ENCODE measurements around the gene GPR65. TPM values are rescaled to one million over a fixed set of nuclear protein-coding genes. Genes with fewer than 3 reads are reported as not detected.
"Not testable (repeated sequence)": the region's sequence is repeated elsewhere in the genome, so short reads cannot be mapped to it uniquely, and the experiment has no call there.

GPR65 gene
- polyA plus RNA-seq, 2 of the 4 experiments (the other 2 are of a cell fraction), result 0.03 TPM; not detected in 1

- POLR2A ChIA-PET, result no interaction called here
- Histone ChIP-seq H3K27ac (no peak overlapping the region), H3K4me2 (no peak overlapping the region), H3K4me3 (no peak overlapping the region), H3K4me1 (no peaks in the 10 kb centered on the region), H3K9me3 (no peaks in the 10 kb centered on the region)
- CTCF ChIA-PET, result interaction anchor here (1.5 to 3.0 kb wide), 2 partner anchors 8 to 151 kb away, joined by 3 to 9 read pairs; no protein-coding TSS in a partner anchor
- 82% methylated on average over 2 of the region's 2 CpGs for WGBS (ENCODE audit: missing lambda C conversion rate)
- ATAC-seq (no peak), FAIRE-seq (no peak), DNase-seq (ENCODE audit: low read depth in 1 of 2, low spot score in 1 of 2) (no peak)
- TF ChIP-seq, protein P1, sequence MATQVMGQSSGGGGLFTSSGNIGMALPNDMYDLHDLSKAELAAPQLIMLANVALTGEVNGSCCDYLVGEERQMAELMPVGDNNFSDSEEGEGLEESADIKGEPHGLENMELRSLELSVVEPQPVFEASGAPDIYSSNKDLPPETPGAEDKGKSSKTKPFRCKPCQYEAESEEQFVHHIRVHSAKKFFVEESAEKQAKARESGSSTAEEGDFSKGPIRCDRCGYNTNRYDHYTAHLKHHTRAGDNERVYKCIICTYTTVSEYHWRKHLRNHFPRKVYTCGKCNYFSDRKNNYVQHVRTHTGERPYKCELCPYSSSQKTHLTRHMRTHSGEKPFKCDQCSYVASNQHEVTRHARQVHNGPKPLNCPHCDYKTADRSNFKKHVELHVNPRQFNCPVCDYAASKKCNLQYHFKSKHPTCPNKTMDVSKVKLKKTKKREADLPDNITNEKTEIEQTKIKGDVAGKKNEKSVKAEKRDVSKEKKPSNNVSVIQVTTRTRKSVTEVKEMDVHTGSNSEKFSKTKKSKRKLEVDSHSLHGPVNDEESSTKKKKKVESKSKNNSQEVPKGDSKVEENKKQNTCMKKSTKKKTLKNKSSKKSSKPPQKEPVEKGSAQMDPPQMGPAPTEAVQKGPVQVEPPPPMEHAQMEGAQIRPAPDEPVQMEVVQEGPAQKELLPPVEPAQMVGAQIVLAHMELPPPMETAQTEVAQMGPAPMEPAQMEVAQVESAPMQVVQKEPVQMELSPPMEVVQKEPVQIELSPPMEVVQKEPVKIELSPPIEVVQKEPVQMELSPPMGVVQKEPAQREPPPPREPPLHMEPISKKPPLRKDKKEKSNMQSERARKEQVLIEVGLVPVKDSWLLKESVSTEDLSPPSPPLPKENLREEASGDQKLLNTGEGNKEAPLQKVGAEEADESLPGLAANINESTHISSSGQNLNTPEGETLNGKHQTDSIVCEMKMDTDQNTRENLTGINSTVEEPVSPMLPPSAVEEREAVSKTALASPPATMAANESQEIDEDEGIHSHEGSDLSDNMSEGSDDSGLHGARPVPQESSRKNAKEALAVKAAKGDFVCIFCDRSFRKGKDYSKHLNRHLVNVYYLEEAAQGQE (IDR thresholded peaks at IDR 0.05), result no peak
- TF ChIP-seq MAFK (IDR thresholded peaks at IDR 0.05; ENCODE audit: partially characterized antibody), result peak; percentile 38
Measured at GRCh38 chr14:88017535-88017934, 12.6 kb downstream of the GPR65 start.

DNA sequence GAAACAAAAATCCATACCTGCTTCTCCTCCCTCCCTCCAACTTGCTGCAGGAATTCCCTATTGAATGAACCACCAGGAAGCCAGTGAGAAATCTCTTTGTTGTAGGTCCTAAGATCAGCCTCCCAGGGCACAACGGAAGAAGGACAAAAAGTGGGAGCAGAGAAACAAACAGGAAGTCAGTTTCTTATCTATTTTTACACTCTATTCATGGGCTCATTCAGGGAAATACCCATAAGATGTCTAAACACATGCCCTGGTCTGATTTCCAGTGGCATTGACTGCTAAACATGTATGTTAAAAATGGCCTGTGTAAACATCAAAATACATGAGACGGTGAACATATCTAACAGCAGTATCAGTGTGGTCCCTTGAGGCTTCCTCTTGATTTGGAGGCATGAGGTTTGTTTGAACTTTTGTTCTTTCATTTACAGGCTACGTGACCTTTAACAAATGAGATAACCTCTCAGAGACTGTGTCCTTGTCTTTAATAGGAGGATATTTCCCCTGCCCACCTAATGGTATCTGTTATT lies 18.8 kb downstream of the GPR65 start:
- no peak for FAIRE-seq
- CTCF ChIA-PET, result no interaction called here

GRCh38 chr14:88024252-88025086 lies 19.5 kb downstream of the GPR65 start:
- Histone ChIP-seq H3K4me2 (peak overlapping the region; percentile 75), H3K27ac (peak overlapping the region; percentile 62 to 67), H3K4me1 (peaks cover 25% of the 10 kb centered on the region)
- H3K4me3 ChIP-seq, CTCF ChIA-PET, FAIRE-seq, POLR2A ChIA-PET, H3K9me3 ChIP-seq: not testable (repeated sequence)
- TF ChIP-seq FOXS1 (CRISPR knock-in tag; IDR thresholded peaks at IDR 0.05) (peak; percentile 69; the same call in 1 of the 2 replicates), HOXB13 (CRISPR knock-in tag; IDR thresholded peaks at IDR 0.05; ENCODE audit: low read depth) (peak; percentile 86; the same call in 1 of the 2 replicates), GATA3 (IDR thresholded peaks at IDR 0.05; ENCODE audit: borderline replicate concordance) (0 out of 2 replicates have a peak, but pooled peaks have one; percentile 22), EHF (CRISPR knock-in tag; IDR thresholded peaks at IDR 0.05) (peak; percentile 92), ZSCAN20 (CRISPR knock-in tag; IDR thresholded peaks at IDR 0.05) (peak; percentile 94), FOSB (CRISPR knock-in tag; IDR thresholded peaks at IDR 0.05) (peak; percentile 47; the same call in 1 of the 2 replicates), ATOH8 (CRISPR knock-in tag; IDR thresholded peaks at IDR 0.05; ENCODE audit: low read depth) (0 out of 2 replicates have a peak, but pooled peaks have one; percentile 56), NPAS2 (CRISPR knock-in tag; IDR thresholded peaks at IDR 0.05; ENCODE audit: borderline replicate concordance) (peak; percentile 68), HEYL (CRISPR knock-in tag; IDR thresholded peaks at IDR 0.05) (peak; percentile 97), ZNF302 (CRISPR knock-in tag; IDR thresholded peaks at IDR 0.05) (peak; percentile 96), HOXB5 (CRISPR knock-in tag; IDR thresholded peaks at IDR 0.05) (peak; percentile 88; the same call in 1 of the 2 replicates)
- TF ChIP-seq, protein P2, sequence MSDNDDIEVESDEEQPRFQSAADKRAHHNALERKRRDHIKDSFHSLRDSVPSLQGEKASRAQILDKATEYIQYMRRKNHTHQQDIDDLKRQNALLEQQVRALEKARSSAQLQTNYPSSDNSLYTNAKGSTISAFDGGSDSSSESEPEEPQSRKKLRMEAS (IDR thresholded peaks at IDR 0.05), result peak; percentile 55
- DNase-seq (ENCODE audit: low read depth in 1 of 2, low spot score in 1 of 2) (peak in 1 of 2 experiments; percentile 60), ATAC-seq (peak in 1 of 2 experiments; percentile 36; a peak in 1 of 6 replicates)
- 12% methylated on average over 11 of the region's 11 CpGs for WGBS (ENCODE audit: missing lambda C conversion rate)

More for the DNA sequence above, 18.8 kb downstream of the GPR65 start:
- no peak; a peak in 1 of 6 replicates for ATAC-seq
- no peak overlapping the region for H3K4me3 ChIP-seq
- peak overlapping the region; percentile 32 to 58; a peak in 4 of 6 replicates for H3K27ac ChIP-seq
- no peak for DNase-seq (ENCODE audit: low read depth in 1 of 2, low spot score in 1 of 2)
- H3K4me2 ChIP-seq, result peak overlapping the region; percentile 75; the same call in 2 of the 3 replicates
- WGBS (ENCODE audit: missing lambda C conversion rate), result 41% methylated on average over 3 of the region's 3 CpGs
- TF ChIP-seq, protein P3, sequence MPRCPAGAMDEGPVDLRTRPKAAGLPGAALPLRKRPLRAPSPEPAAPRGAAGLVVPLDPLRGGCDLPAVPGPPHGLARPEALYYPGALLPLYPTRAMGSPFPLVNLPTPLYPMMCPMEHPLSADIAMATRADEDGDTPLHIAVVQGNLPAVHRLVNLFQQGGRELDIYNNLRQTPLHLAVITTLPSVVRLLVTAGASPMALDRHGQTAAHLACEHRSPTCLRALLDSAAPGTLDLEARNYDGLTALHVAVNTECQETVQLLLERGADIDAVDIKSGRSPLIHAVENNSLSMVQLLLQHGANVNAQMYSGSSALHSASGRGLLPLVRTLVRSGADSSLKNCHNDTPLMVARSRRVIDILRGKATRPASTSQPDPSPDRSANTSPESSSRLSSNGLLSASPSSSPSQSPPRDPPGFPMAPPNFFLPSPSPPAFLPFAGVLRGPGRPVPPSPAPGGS (IDR thresholded peaks at IDR 0.05), result no peak
- TF ChIP-seq HOXA7 (CRISPR knock-in tag; IDR thresholded peaks at IDR 0.05) (no peak), HEYL (CRISPR knock-in tag; IDR thresholded peaks at IDR 0.05) (no peak), RFX5 (IDR thresholded peaks at IDR 0.05) (no peak), RCOR1 (IDR thresholded peaks at IDR 0.05; ENCODE audit: low read depth, low read length) (no peak), CHD4 (IDR thresholded peaks at IDR 0.05; ENCODE audit: borderline replicate concordance) (no peak), EHF (CRISPR knock-in tag; IDR thresholded peaks at IDR 0.05) (no peak)
- TF ChIP-seq, protein P2 (IDR thresholded peaks at IDR 0.05), result no peak
- peaks cover 25% of the 10 kb centered on the region for H3K4me1 ChIP-seq
- POLR2A ChIA-PET, result no interaction called here
- H3K9me3 ChIP-seq, result no peaks in the 10 kb centered on the region
